ENCODE measurements around the gene THSD4.

THSD4 gene

DNA sequence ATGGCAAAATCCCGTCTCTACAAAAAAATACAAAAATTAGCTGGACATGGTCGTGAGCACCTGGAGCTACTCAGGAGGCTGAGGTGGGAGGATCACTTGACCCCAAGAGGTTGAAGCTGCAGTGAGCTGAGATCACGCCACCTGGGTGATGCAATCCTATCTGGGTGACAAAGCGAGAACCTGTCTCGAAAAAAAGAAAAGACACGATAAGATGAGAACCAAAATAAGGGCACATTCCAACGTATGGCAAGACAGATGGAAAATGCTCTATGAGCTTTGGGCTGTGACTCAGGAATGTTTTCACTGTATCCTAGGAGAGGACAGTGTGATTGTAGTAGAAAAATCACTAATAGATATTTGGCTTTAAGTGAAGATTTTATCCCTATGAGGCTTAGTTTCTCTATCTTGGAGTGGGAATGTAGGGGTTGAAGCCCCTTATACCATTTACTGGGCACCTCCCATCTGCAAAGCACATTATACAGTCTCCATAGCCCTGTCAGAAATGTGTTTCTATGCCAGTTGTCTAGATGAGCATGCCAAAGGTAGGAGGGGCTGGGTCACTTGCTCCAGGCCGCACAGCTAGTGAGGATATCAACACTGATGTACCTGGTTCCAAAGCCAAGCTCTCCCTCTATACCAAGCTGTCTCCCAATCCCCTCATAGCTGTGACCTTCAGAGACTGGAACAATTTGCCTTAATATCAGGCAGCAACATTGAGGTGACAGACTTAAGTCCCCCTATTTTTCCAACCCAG, 641.5 kb downstream of the THSD4 start:
- H3K27me3 ChIP-seq (ENCODE audit: insufficient read depth, low read length, poor library complexity, severe bottlenecking), result no peaks in the 10 kb centered on the region
- no peak overlapping the region for H3K4me2 ChIP-seq (ENCODE audit: low read depth, low read length, poor library complexity, severe bottlenecking)
- no peaks in the 10 kb centered on the region for H3F3A ChIP-seq (ENCODE audit: low read depth)
- peaks cover 18% of the 10 kb centered on the region for H3K4me1 ChIP-seq (ENCODE audit: insufficient read depth, low read length, poor library complexity, severe bottlenecking)
- no peaks in the 10 kb centered on the region for H3K79me2 ChIP-seq (ENCODE audit: insufficient read depth, low read length)
- no peak overlapping the region for H2AFZ ChIP-seq (ENCODE audit: low read length)
- TF ChIP-seq, protein P1, sequence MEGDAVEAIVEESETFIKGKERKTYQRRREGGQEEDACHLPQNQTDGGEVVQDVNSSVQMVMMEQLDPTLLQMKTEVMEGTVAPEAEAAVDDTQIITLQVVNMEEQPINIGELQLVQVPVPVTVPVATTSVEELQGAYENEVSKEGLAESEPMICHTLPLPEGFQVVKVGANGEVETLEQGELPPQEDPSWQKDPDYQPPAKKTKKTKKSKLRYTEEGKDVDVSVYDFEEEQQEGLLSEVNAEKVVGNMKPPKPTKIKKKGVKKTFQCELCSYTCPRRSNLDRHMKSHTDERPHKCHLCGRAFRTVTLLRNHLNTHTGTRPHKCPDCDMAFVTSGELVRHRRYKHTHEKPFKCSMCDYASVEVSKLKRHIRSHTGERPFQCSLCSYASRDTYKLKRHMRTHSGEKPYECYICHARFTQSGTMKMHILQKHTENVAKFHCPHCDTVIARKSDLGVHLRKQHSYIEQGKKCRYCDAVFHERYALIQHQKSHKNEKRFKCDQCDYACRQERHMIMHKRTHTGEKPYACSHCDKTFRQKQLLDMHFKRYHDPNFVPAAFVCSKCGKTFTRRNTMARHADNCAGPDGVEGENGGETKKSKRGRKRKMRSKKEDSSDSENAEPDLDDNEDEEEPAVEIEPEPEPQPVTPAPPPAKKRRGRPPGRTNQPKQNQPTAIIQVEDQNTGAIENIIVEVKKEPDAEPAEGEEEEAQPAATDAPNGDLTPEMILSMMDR (conservative IDR thresholded peaks at IDR 0.05; ENCODE audit: low read length), result no peak
- no peak for TF ChIP-seq EZH2phosphoT487 (IDR thresholded peaks at IDR 0.05; ENCODE audit: borderline replicate concordance)
- H4K20me1 ChIP-seq (ENCODE audit: insufficient read depth, low read length, poor library complexity, severe bottlenecking), result no peaks in the 10 kb centered on the region
- no peaks in the 10 kb centered on the region for H3K9me2 ChIP-seq (replicated peaks; ENCODE audit: low read depth, low read length)
- no peak overlapping the region for H3K4me3 ChIP-seq (ENCODE audit: low read length, poor library complexity, severe bottlenecking)
- H3K9me3 ChIP-seq (ENCODE audit: insufficient read depth, low read depth, low read length), result 0 out of 2 replicates have a peak, but pooled peaks cover 3% of the 10 kb centered on the region
- no peak overlapping the region for H3K9ac ChIP-seq (ENCODE audit: low read depth, low read length, poor library complexity, severe bottlenecking)
- H3K36me3 ChIP-seq (ENCODE audit: insufficient read depth, low read length), result no peaks in the 10 kb centered on the region

DNA sequence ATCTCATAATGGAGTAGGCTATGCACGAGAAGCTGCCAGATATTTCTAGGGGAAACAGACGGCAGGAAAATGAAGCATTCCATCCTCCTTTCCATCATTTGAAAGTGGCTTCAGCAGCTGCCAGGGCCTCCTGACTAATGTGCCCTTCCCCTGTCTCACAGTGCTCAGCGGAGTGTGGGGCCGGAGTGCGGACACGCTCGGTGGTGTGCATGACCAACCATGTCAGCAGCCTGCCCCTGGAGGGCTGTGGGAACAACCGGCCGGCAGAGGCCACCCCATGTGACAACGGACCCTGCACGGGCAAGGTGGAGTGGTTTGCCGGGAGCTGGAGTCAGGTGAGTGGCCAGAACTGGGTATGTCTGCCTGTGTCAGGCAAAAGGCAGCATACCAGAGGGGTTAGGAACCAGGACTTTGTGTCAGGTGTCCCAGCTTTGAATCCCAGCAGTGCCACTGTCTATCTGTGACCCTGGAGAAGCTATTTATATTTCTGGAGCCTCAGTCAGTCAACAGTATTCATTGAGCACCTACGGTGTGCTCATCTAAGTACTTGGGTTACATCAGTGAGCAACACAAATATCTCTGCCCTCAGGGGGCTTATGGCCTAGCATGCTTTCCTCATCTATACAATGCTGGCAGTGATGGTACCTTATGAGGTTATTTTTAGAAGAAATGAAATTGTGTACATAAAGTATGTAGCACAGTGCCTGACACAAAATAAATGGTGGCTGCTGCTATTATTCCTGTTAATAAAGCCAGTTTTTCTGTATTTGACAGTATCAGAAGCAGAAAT, 642.7 kb downstream of the THSD4 start:
- H3K4me1 ChIP-seq (ENCODE audit: insufficient read depth, low read length, poor library complexity, severe bottlenecking), result peaks cover 8% of the 10 kb centered on the region
- H3K9me2 ChIP-seq (replicated peaks; ENCODE audit: low read depth, low read length), result no peaks in the 10 kb centered on the region
- TF ChIP-seq, protein P1 (conservative IDR thresholded peaks at IDR 0.05; ENCODE audit: low read length), result no peak
- TF ChIP-seq EZH2phosphoT487 (IDR thresholded peaks at IDR 0.05; ENCODE audit: borderline replicate concordance), result no peak
- no peak overlapping the region for H2AFZ ChIP-seq (ENCODE audit: low read length)
- no peaks in the 10 kb centered on the region for H3K27me3 ChIP-seq (ENCODE audit: insufficient read depth, low read length, poor library complexity, severe bottlenecking)
- no peaks in the 10 kb centered on the region for H3F3A ChIP-seq (ENCODE audit: low read depth)
- no peak overlapping the region for H3K4me2 ChIP-seq (ENCODE audit: low read depth, low read length, poor library complexity, severe bottlenecking)
- H3K9ac ChIP-seq (ENCODE audit: low read depth, low read length, poor library complexity, severe bottlenecking), result no peak overlapping the region
- H3K79me2 ChIP-seq (ENCODE audit: insufficient read depth, low read length), result no peaks in the 10 kb centered on the region
- H3K36me3 ChIP-seq (ENCODE audit: insufficient read depth, low read length), result no peaks in the 10 kb centered on the region
- no peak overlapping the region for H3K4me3 ChIP-seq (ENCODE audit: low read length, poor library complexity, severe bottlenecking)
- no peaks in the 10 kb centered on the region for H4K20me1 ChIP-seq (ENCODE audit: insufficient read depth, low read length, poor library complexity, severe bottlenecking)
- H3K9me3 ChIP-seq (ENCODE audit: insufficient read depth, low read depth, low read length), result 0 out of 2 replicates have a peak, but pooled peaks cover 3% of the 10 kb centered on the region

DNA sequence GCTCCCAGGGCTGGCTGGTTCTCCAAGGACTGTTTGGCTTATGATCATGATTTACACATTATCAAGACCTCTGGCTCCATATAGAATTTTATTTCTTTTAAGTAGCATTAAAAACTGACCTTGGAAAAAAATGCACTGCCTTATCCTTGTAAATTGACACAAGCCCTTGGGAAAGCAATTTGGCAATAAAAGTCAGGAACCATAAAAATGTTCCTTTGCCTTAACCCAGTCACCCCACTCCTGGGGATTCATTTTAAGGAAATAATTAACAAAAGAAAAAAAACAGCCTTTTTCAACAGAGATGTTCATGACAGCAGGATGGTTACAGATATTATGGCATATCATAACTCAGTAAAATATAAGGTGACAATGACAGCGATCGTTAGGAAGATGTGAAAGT, 643.4 kb downstream of the THSD4 start:
- Histone ChIP-seq H3K4me1 (ENCODE audit: insufficient read depth, low read length, poor library complexity, severe bottlenecking) (peaks cover under 1% of the 10 kb centered on the region), H3K4me2 (ENCODE audit: low read depth, low read length, poor library complexity, severe bottlenecking) (no peak overlapping the region), H3K36me3 (ENCODE audit: insufficient read depth, low read length) (no peaks in the 10 kb centered on the region), H4K20me1 (ENCODE audit: insufficient read depth, low read length, poor library complexity, severe bottlenecking) (no peaks in the 10 kb centered on the region), H3K27me3 (ENCODE audit: insufficient read depth, low read length, poor library complexity, severe bottlenecking) (no peaks in the 10 kb centered on the region), H3K9me3 (ENCODE audit: insufficient read depth, low read depth, low read length) (0 out of 2 replicates have a peak, but pooled peaks cover 3% of the 10 kb centered on the region), H3K4me3 (ENCODE audit: low read length, poor library complexity, severe bottlenecking) (no peak overlapping the region), H2AFZ (ENCODE audit: low read length) (no peak overlapping the region), H3K9ac (ENCODE audit: low read depth, low read length, poor library complexity, severe bottlenecking) (no peak overlapping the region), H3K9me2 (replicated peaks; ENCODE audit: low read depth, low read length) (no peaks in the 10 kb centered on the region), H3F3A (ENCODE audit: low read depth) (no peaks in the 10 kb centered on the region), H3K79me2 (ENCODE audit: insufficient read depth, low read length) (no peaks in the 10 kb centered on the region)
- TF ChIP-seq EZH2phosphoT487 (IDR thresholded peaks at IDR 0.05; ENCODE audit: borderline replicate concordance), result no peak
- TF ChIP-seq, protein P1 (conservative IDR thresholded peaks at IDR 0.05; ENCODE audit: low read length), result no peak

Measured in Loucy (cell line).